ENCODE data around the gene ASGR1.

Gene ASGR1

DNA sequence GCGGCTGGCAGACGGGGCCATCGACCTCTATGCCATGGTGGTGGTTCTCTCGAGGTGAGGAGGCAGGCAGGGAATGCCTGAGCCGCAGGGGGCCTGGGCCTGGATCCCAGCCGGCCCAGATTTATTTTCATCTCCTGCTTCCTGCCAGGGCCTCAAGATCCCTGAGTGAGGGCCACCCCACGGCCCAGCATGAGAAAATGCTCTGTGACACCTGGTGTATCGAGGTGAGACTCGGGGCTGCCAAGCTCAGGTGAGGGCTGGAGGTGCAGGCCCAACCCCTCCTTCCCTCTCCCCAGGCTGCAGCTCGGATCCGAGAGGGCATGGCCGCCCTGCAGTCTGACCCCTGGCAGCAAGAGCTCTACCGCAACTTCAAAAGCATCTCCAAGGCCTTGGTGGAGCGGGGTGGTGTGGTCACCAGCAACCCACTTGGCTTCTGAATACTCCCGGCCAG is 45.5 kb upstream of the ASGR1 start:
- Histone ChIP-seq H3K4me3 (ENCODE audit: severe bottlenecking) (no peak overlapping the region), H3K27ac (ENCODE audit: poor library complexity, severe bottlenecking) (no peak overlapping the region), H3K36me3 (ENCODE audit: low read depth) (peaks cover 76% of the 10 kb centered on the region), H3K27me3 (ENCODE audit: insufficient read depth, poor library complexity, severe bottlenecking) (no peaks in the 10 kb centered on the region), H3K4me1 (ENCODE audit: insufficient read depth, poor library complexity, severe bottlenecking) (peaks cover 9% of the 10 kb centered on the region), H3K9me3 (ENCODE audit: severe bottlenecking) (no peaks in the 10 kb centered on the region)
- ATAC-seq (ENCODE audit: low read depth) (no peak), DNase-seq (ENCODE audit: low spot score) (no peak)
- TF ChIP-seq, protein P1, sequence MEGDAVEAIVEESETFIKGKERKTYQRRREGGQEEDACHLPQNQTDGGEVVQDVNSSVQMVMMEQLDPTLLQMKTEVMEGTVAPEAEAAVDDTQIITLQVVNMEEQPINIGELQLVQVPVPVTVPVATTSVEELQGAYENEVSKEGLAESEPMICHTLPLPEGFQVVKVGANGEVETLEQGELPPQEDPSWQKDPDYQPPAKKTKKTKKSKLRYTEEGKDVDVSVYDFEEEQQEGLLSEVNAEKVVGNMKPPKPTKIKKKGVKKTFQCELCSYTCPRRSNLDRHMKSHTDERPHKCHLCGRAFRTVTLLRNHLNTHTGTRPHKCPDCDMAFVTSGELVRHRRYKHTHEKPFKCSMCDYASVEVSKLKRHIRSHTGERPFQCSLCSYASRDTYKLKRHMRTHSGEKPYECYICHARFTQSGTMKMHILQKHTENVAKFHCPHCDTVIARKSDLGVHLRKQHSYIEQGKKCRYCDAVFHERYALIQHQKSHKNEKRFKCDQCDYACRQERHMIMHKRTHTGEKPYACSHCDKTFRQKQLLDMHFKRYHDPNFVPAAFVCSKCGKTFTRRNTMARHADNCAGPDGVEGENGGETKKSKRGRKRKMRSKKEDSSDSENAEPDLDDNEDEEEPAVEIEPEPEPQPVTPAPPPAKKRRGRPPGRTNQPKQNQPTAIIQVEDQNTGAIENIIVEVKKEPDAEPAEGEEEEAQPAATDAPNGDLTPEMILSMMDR (IDR thresholded peaks at IDR 0.05; ENCODE audit: poor library complexity, severe bottlenecking), result no peak

DNA sequence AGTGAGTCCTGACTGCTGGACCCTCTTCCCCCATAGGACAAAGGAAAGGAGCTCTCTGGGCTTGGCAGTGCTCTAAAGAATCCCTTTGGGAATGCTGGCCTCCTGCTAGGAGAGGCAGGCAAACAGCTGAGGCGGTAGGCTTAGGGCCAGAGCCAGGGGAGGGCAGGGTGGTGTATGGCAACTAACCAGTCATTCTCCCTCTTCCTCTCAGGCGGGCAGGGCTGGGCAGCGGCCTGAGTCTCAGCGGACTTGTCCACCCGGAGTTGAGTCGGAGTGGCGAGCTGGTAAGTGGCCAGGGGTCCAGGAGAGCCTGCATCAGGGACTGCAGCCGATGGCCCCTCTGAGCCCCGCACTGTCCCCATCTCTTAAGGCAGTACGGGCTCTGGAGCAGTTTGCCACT is 44.9 kb upstream of the ASGR1 start:
- H3K9me3 ChIP-seq (ENCODE audit: severe bottlenecking), result no peaks in the 10 kb centered on the region
- H3K4me1 ChIP-seq (ENCODE audit: insufficient read depth, poor library complexity, severe bottlenecking), result peaks cover 9% of the 10 kb centered on the region
- H3K36me3 ChIP-seq (ENCODE audit: low read depth), result peaks cover 71% of the 10 kb centered on the region
- H3K27ac ChIP-seq (ENCODE audit: poor library complexity, severe bottlenecking), result no peak overlapping the region
- H3K27me3 ChIP-seq (ENCODE audit: insufficient read depth, poor library complexity, severe bottlenecking), result no peaks in the 10 kb centered on the region
- H3K4me3 ChIP-seq (ENCODE audit: severe bottlenecking), result no peak overlapping the region
- TF ChIP-seq, protein P1 (IDR thresholded peaks at IDR 0.05; ENCODE audit: poor library complexity, severe bottlenecking), result no peak
- DNase-seq (ENCODE audit: low spot score), result no peak
- no peak for ATAC-seq (ENCODE audit: low read depth)

DNA sequence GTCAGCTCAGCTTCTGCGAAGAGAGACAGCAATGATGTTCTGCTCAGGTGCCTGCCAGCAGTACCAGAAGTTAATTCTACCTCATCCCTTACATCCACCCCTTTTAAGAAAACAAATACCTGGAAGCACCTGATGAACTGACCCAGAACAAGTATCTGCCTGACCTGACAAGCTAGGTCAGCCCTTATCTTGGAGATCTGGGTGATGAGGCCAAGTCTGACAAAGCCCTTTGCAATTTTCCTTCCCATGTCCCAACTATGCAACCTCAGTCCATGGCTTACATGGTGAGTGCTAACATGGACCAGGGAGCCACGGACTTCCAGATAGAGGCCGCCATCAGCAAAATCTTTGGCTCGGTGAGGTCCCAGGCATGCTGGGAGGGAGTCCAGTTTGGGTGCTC is 44.2 kb upstream of the ASGR1 start:
- Histone ChIP-seq H3K27me3 (ENCODE audit: insufficient read depth, poor library complexity, severe bottlenecking) (no peaks in the 10 kb centered on the region), H3K9me3 (ENCODE audit: severe bottlenecking) (no peaks in the 10 kb centered on the region), H3K4me1 (ENCODE audit: insufficient read depth, poor library complexity, severe bottlenecking) (peaks cover 8% of the 10 kb centered on the region), H3K4me3 (ENCODE audit: severe bottlenecking) (no peak overlapping the region), H3K27ac (ENCODE audit: poor library complexity, severe bottlenecking) (no peak overlapping the region), H3K36me3 (ENCODE audit: low read depth) (peaks cover 63% of the 10 kb centered on the region)
- no peak for DNase-seq (ENCODE audit: low spot score)
- no peak for ATAC-seq (ENCODE audit: low read depth)
- TF ChIP-seq, protein P1 (IDR thresholded peaks at IDR 0.05; ENCODE audit: poor library complexity, severe bottlenecking), result no peak

DNA sequence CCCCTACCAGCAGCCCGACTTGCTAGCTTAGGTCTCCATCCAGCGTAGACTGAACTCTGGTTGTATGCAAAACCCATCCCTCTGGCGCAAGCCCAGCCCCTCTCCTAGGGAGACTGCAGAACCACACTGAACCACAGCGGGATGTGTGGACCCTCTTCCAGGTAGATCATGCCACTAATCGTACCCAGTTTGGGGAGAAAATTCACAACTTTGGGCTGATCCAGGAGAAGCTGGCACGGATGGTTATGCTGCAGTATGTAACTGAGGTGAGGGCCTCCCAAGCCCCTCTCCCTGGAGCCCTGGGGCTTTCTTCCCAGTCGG is 43.8 kb upstream of the ASGR1 start:
- H3K36me3 ChIP-seq (ENCODE audit: low read depth), result peaks cover 59% of the 10 kb centered on the region
- no peak for DNase-seq (ENCODE audit: low spot score)
- H3K27me3 ChIP-seq (ENCODE audit: insufficient read depth, poor library complexity, severe bottlenecking), result no peaks in the 10 kb centered on the region
- TF ChIP-seq, protein P1 (IDR thresholded peaks at IDR 0.05; ENCODE audit: poor library complexity, severe bottlenecking), result no peak
- no peak overlapping the region for H3K4me3 ChIP-seq (ENCODE audit: severe bottlenecking)
- H3K4me1 ChIP-seq (ENCODE audit: insufficient read depth, poor library complexity, severe bottlenecking), result peaks cover 5% of the 10 kb centered on the region
- no peaks in the 10 kb centered on the region for H3K9me3 ChIP-seq (ENCODE audit: severe bottlenecking)
- no peak for ATAC-seq (ENCODE audit: low read depth)
- no peak overlapping the region for H3K27ac ChIP-seq (ENCODE audit: poor library complexity, severe bottlenecking)

DNA sequence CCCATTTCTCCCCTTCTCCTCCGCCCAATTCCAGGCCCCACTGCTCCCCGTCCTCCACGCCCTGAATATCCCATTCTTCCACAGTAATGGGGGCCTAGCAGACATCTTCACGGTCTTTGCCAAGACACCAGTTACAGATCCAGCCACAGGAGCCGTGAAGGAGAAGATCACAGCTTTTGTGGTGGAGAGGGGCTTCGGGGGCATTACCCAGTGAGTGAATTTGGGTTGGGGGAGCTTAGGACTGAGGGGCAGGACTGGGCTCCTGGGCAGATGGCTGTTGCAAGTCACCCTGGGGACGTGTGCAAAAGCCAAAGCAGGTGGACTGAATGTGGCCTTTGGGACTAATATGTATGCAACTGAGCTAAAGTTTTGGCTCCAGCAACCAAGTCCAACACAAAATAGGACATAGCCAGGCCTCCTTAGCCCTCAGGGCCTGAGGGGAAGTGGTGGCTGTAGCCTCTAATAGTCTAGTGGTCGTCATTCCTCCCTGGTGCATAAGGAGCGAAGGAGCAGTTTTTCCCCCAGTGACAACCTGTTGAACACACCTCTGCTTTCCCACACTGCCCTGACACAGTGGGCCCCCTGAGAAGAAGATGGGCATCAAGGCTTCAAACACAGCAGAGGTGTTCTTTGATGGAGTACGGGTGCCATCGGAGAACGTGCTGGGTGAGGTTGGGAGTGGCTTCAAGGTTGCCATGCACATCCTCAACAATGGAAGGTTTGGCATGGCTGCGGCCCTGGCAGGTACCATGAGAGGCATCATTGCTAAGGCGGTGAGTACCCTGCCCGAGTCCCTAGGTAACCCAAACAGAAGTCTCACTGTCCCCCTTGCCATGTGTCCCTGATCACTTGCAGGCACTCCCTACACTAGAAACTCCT is 43.2 kb upstream of the ASGR1 start:
- TF ChIP-seq, protein P1 (IDR thresholded peaks at IDR 0.05; ENCODE audit: poor library complexity, severe bottlenecking), result no peak
- DNase-seq (ENCODE audit: low spot score) (no peak), ATAC-seq (ENCODE audit: low read depth) (no peak)
- peaks cover 53% of the 10 kb centered on the region for H3K36me3 ChIP-seq (ENCODE audit: low read depth)
- H3K27ac ChIP-seq (ENCODE audit: poor library complexity, severe bottlenecking), result no peak overlapping the region
- no peaks in the 10 kb centered on the region for H3K9me3 ChIP-seq (ENCODE audit: severe bottlenecking)
- no peak overlapping the region for H3K4me3 ChIP-seq (ENCODE audit: severe bottlenecking)
- peaks cover 5% of the 10 kb centered on the region for H3K4me1 ChIP-seq (ENCODE audit: insufficient read depth, poor library complexity, severe bottlenecking)
- no peaks in the 10 kb centered on the region for H3K27me3 ChIP-seq (ENCODE audit: insufficient read depth, poor library complexity, severe bottlenecking)

All from RWPE2 (cell line).